GM21390 (cell line): ENCODE data around the gene OR4B1.
"Not testable (repeated sequence)": the region's sequence is repeated elsewhere in the genome, so short reads cannot be mapped to it uniquely, and the experiment has no call there.

Experiments
- ATAC-seq: cut with Tn5 transposase; IDR thresholded peaks from one replicate; pipeline ENCODE4 v1.9.1; 2021; ENCODE audit not compliant: unreplicated experiment

OR4B1 gene

DNA sequence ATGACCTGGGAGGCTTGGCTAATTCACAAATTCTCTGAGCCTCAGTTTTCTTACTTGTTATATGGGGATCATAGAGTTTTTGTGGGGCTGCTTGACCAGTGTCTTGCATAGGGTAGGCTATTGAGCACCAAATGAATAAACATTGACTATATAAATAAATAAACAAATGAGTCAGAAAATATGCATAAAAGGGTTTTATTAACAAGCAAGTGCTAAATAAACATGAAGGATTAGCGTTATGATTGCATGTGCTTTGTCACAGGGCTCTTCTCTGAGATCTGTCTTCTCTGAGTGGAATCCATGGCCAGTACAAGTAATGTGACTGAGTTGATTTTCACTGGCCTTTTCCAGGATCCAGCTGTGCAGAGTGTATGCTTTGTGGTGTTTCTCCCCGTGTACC lies at the start of gene OR4B1:
Gene OR4B1 (plus strand): TSS at position 301 of the 400 bp plus-strand sequence. CDS start 0 bp downstream, at position 301.
- ATAC-seq, result no peak

DNA sequence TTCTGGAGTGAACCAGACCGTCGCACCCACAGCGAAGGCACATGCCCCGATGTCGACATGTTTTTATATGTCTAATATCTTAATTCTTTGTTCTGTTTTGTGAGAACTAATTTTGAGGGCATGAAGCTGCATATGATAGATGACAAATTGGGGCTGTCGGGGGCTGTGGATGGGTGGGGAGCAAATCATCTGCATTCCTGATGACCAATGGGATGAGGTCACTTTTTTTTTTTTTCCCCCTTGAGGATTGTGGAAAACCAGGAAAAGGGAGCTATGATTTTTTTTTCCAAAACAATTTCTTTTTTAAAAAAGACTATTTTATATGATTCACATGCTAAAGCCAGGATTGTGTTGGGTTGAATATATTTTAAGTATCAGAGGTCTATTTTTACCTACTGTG lies 49.2 kb upstream of the OR4B1 start:
- ATAC-seq, result no peak

- no peak for ATAC-seq
Measured at GRCh38 chr11:48168815-48169214, 47.8 kb upstream of the OR4B1 start.

DNA sequence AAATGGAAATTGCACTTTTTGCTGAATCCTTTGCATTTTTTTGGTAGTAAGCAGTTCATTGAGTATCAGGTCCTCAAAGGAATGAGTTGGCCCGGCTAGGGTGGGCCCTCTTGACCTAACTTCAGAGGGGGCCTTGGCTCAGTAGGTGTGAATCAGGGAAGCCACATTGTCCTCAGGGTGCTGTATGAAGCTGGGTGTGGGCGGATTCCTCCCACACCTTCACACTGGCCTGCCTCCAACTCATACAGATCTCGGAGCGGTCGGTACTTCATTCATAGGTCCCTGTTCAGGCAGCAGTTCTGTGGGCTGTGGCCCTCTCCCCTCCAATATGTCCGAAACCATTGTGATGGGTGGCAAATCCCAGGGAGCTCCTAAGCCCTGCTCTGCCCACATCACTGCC lies 47.4 kb upstream of the OR4B1 start:
- ATAC-seq, result no peak

GRCh38 chr11:48169717-48170116 lies 46.9 kb upstream of the OR4B1 start:
- no peak for ATAC-seq

GRCh38 chr11:48170241-48171233 lies 46.1 kb upstream of the OR4B1 start:
- ATAC-seq, result no peak

- ATAC-seq, result peak; percentile 88
Measured at GRCh38 chr11:48172818-48173609, 43.6 kb upstream of the OR4B1 start.

DNA sequence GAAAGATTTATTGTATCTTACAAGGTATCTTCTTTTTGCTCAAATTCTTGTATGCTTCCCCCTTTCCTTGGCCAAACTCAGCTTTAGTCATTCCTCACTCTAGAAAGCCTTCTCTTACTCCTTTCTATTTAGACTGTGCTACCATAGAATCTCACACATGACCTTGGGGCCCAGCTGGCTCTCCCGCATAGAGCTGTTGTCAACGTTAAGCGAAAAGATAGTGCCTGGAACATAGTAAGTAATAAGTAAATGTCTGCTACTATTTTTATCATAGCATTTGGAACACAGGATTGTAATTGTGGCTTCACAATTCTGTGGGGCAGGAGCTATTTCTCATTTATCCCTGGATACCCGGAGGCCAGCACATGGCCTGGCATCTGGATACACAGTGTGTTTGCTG lies 38.9 kb upstream of the OR4B1 start:
- no peak for ATAC-seq

DNA sequence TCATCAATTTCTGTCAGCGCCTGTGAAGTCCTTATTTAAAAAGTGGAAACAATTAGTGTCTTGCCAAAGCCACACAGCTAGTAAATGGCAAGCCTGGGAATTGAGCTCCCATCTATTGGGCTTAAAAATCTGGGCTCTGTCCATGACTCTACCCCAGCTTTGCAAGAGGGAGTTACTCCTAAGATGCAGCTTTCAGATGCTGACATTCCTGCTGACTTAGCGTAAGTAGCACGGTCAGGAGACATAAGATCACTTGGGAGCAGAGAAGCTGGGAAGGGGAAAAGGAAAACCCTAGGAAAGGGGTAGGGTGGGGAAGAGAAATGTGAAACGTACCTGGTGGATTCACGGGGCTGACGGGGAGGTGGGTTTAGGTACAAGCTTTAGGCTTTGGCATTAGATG lies 36.0 kb upstream of the OR4B1 start:
- ATAC-seq, result no peak

GRCh38 chr11:48182860-48183526 lies 33.6 kb upstream of the OR4B1 start:
- no peak for ATAC-seq

GRCh38 chr11:48184452-48184851 lies 32.2 kb upstream of the OR4B1 start:
- no peak for ATAC-seq

DNA sequence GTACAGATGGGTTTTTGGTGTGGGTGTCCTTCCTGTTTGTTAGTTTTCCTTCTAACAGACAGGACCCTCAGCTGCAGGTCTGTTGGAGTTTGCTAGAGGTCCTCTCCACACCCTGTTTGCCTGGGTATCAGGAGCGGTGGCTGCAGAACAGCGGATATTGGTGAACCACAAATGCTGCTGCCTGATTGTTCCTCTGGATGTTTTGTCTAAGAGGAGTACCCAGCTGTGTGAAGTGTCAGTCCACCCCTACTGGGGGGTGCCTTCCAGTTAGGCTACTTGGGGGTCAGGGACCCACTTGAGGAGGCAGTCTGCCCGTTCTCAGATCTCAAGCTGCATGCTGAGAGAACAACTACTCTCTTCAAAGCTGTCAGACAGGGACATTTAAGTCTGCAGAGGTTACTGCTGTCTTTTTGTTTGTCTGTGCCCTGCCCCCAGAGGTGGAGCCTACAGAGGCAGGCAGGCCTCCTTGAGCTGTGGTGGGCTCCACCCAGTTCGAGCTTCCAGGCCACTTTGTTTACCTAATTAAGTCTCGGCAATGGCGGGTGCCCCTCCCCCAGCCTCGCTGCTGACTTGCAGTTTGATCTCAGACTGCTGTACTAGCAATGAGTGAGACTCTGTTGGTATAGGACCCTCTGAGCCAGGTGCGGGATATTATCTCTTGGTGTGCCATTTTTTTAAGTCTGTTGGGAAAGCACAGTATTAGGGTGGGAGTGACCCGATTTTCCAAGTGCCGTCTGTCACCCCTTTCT lies 25.5 kb upstream of the OR4B1 start:
- ATAC-seq, result not testable (repeated sequence)

- ATAC-seq, result no peak
Measured at GRCh38 chr11:48193876-48194275, 22.7 kb upstream of the OR4B1 start.

- ATAC-seq, result no peak
Measured at GRCh38 chr11:48207881-48208280, 8.7 kb upstream of the OR4B1 start.

GRCh38 chr11:48210052-48210451 lies 6.6 kb upstream of the OR4B1 start:
- ATAC-seq, result no peak

GRCh38 chr11:48228761-48229160 lies 12.2 kb downstream of the OR4B1 start:
- no peak for ATAC-seq

DNA sequence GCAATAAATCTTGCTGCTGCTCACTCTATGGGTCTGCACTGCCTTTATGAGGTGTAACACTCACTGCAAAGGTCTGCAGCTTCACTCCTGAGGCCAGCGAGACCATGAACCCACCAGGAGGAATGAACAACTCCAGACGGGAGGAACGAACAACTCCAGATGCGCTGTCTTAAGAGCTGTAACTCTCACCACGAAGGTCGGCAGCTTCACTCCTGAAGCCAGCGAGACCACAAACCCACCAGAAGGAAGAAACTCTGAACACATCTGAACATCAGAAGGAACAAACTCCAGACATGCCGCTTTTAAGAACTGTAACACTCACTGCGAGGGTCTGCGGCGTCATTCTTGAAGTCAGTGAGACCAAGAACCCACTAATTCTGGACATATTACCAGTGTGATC lies 13.4 kb downstream of the OR4B1 start:
- not testable (repeated sequence) for ATAC-seq

- ATAC-seq, result no peak
Measured at GRCh38 chr11:48237727-48238126, 21.1 kb downstream of the OR4B1 start.

GRCh38 chr11:48242501-48242900 lies 25.9 kb downstream of the OR4B1 start:
- no peak for ATAC-seq

DNA sequence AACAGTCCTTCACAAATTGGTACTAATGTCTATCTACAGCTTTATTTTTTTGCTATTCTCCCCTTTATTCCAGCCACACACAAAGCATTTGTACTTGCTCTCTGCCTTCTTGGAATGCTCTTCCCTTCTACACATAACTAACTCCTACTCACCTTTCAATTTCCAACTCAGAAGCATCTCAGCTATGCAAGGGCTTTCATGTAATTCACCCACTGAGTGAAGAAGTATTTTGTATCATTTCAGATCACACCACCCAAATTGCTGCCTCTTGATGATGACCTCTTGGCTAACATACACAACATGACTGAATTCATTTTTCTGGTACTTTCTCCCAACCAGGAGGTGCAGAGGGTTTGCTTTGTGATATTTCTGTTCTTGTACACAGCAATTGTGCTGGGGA lies 28.2 kb downstream of the OR4B1 start, which contains the start of gene OR4X2:
Gene OR4X2 (plus strand): TSS at position 301 of the 400 bp plus-strand sequence. CDS start 0 bp downstream, at position 301.
- no peak for ATAC-seq
